ENCODE results near the gene ADPRM. TPM values are rescaled to one million over a fixed set of nuclear protein-coding genes. Genes with fewer than 3 reads are reported as not detected.

ADPRM gene
- total and polyA plus RNA-seq, 2 donors (not counting 3 experiments of a cell fraction or from before 2014, with no cell fraction given) = 7.4 to 7.6 TPM

DNA sequence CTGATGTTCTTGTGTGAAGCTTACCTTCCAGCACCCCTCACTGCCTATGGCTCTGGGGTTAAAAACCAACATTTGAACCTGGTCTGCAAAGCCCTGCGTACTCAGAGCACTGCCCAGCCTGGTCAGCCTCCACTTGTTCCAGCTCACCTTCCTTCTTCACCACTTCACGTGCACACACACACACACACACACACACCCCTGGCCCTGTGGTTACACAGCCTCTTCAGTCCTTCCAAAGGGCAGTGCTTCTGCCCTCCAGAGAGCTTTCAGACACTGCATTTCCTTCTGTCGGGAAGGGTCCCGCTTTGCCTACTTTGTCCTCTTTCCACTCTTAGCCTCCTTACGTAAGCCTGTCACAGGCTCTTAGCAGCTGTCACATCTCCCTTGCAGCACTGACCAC, 42.0 kb downstream of the ADPRM start:
- H4K20me1 ChIP-seq (replicated peaks; ENCODE audit: control insufficient read depth, extremely low read depth, insufficient read depth, low read length) = no peaks in the 10 kb centered on the region
- no peaks in the 10 kb centered on the region for H3K79me2 ChIP-seq (ENCODE audit: control insufficient read depth, insufficient read depth, low read length)
- no peak overlapping the region for H3K4me3 ChIP-seq (replicated peaks in 1 of 3; ENCODE audit: insufficient read depth in 1 of 3, low read depth in 1 of 3, low read length in 3 of 3)
- no peaks in the 10 kb centered on the region for H3K4me1 ChIP-seq (ENCODE audit: control insufficient read depth, extremely low read depth, insufficient read depth, low read length)
- ChIA-PET CTCF (interaction anchor here (1.6 kb wide), 1 partner anchor 1247 kb away, joined by 3 read pairs; no protein-coding TSS in a partner anchor), POLR2A (no interaction called here)
- H3K4me2 ChIP-seq (ENCODE audit: insufficient read depth, low read length) = no peak overlapping the region
- TF ChIP-seq JUN (IDR thresholded peaks at IDR 0.05; ENCODE audit: borderline replicate concordance, insufficient read depth, insufficient read length, low read depth) (no peak), POLR2AphosphoS5 (IDR thresholded peaks at IDR 0.05; ENCODE audit: insufficient read depth, low read depth, low read length) (no peak), GATA2 (IDR thresholded peaks at IDR 0.05; ENCODE audit: insufficient read depth, insufficient read length, low read depth, low read length) (no peak), MYC (IDR thresholded peaks at IDR 0.05; ENCODE audit: low read depth, low read length) (no peak), EZH2 (IDR thresholded peaks at IDR 0.05; ENCODE audit: borderline replicate concordance, low read depth, low read length, severe bottlenecking) (no peak), POLR2A (IDR thresholded peaks at IDR 0.05; ENCODE audit: low read depth, low read length) (no peak), CTCF (IDR thresholded peaks at IDR 0.05; ENCODE audit: extremely low read depth in 1 of 2, insufficient read depth in 1 of 2, low read depth in 1 of 2, low read length in 2 of 2) (no peak), MAX (IDR thresholded peaks at IDR 0.05; ENCODE audit: insufficient read depth, insufficient read length) (no peak), FOS (IDR thresholded peaks at IDR 0.05; ENCODE audit: borderline replicate concordance, insufficient read depth, low read length) (no peak)
- H3K36me3 ChIP-seq (ENCODE audit: control insufficient read depth in 2 of 2, extremely low read depth in 1 of 2, insufficient read depth in 2 of 2, low read length in 2 of 2) = no peaks in the 10 kb centered on the region
- H3K9me1 ChIP-seq (replicated peaks; ENCODE audit: control insufficient read depth, extremely low read depth, insufficient read depth, low read length) = no peaks in the 10 kb centered on the region
- H3K9me3 ChIP-seq (replicated peaks; ENCODE audit: control insufficient read depth, insufficient read depth, low read length) = no peaks in the 10 kb centered on the region
- no TSS peak for BruUV-seq (replicated peaks)
- H2AFZ ChIP-seq (ENCODE audit: low read depth, low read length) = no peak overlapping the region
- FAIRE-seq (no peak), DNase-seq (ENCODE audit: low read depth, low spot score) (no peak)
- H3K27me3 ChIP-seq (ENCODE audit: control insufficient read depth in 2 of 2, insufficient read depth in 2 of 2, low read length in 2 of 2) = peaks cover 0 to 1% of the 10 kb centered on the region in 2 experiments
- intact Hi-C loops (cut with micrococcal nuclease) (loop anchor here (10.0 kb wide), 1 partner anchor 1245 kb away; no protein-coding TSS in a partner anchor), dilution Hi-C loops (cut with MboI; ENCODE audit: extremely low pct_ligation_motif_present, low sequenced_read_pairs) (no loop called here)
- H3K27ac ChIP-seq (ENCODE audit: insufficient read depth, low read depth, low read length) = no peak overlapping the region
- H3K9ac ChIP-seq (replicated peaks; ENCODE audit: extremely low read depth, insufficient read depth, low read length) = no peak overlapping the region

Data from endothelial cell of umbilical vein (primary cell).